H1 (cell line): ENCODE data around the gene INPP5A. TPM values are rescaled to one million over a fixed set of nuclear protein-coding genes. Genes with fewer than 3 reads are reported as not detected.

Source experiments
- CBX8 ChIP-seq: fragments of 300-800, 300-1000 bp; sonication (generic); IDR thresholded peaks from 2 replicates; pipeline ENCODE4 v1.7.1; 2016; ENCODE audit warnings: low read depth, low read length, borderline replicate concordance
- CEBPB ChIP-seq: IDR thresholded peaks from 2 replicates; pipeline ENCODE4 v1.6.1; 2012; ENCODE audit warnings: low read depth, low read length
- EGR1 ChIP-seq: IDR thresholded peaks from 2 replicates; pipeline ENCODE4 v1.6.1; 2011; ENCODE audit warnings: low read depth, low read length, borderline replicate concordance
- SAP30 ChIP-seq: fragments of 300-600 bp; sonication (generic); IDR thresholded peaks from 2 replicates; pipeline ENCODE4 v1.7.1; 2012; ENCODE audit warnings: low read length, moderate library complexity, mild to moderate bottlenecking, inconsistent platforms; ENCODE audit not compliant: insufficient read depth, insufficient replicate concordance
- SIRT6 ChIP-seq: IDR thresholded peaks from one replicate; pipeline ENCODE4 v1.7.1; 2012; ENCODE audit warnings: low read length, inconsistent platforms
- TBP ChIP-seq: IDR thresholded peaks from 2 replicates; pipeline ENCODE4 v1.6.1; 2011; ENCODE audit warnings: low read depth, low read length, improper control_type of control experiment
- polyA plus RNA-seq, 7 experiments: library from polyadenylated mRNA; depleted of rRNA in 3 of 7; stranded (reverse) in 5 of 7; unstranded in 2 of 7; fragments of >200 nt in 5 of 7; fragments of 200-250 nt in 2 of 7; gene quantifications; 1 replicate in 5 of 7; 2 replicates in 1 of 7; 4 replicates in 1 of 7; pipeline versions ENCODE4 v1.2.1 to v1.2.3, GENCODE V29; 2011 to 2013; ENCODE audit warnings: missing spikeins in 2 of 7, mixed read lengths in 2 of 7
- total RNA-seq: library from RNA; stranded (reverse); fragmentation: NEBNext Ultra II Directional; extraction: Animal tissue kit (Norgen Biotek cat#: 25700); gene quantifications from 2 replicates; pipeline ENCODE4 v1.2.1, GENCODE V29; 2021
- TF ChIP-seq, protein P1 (sequence below): fragments of 300-600 bp; sonication (generic); IDR thresholded peaks from 2 replicates; pipeline ENCODE4 v1.7.1; 2012; ENCODE audit warnings: low read length, moderate library complexity, mild to moderate bottlenecking, inconsistent platforms; ENCODE audit not compliant: insufficient replicate concordance

Gene INPP5A
- total and polyA plus RNA-seq, 2 of the 8 experiments (the other 6 are each of a cell fraction or from before 2014, with no cell fraction given) = 19.7 to 27.5 TPM

DNA sequence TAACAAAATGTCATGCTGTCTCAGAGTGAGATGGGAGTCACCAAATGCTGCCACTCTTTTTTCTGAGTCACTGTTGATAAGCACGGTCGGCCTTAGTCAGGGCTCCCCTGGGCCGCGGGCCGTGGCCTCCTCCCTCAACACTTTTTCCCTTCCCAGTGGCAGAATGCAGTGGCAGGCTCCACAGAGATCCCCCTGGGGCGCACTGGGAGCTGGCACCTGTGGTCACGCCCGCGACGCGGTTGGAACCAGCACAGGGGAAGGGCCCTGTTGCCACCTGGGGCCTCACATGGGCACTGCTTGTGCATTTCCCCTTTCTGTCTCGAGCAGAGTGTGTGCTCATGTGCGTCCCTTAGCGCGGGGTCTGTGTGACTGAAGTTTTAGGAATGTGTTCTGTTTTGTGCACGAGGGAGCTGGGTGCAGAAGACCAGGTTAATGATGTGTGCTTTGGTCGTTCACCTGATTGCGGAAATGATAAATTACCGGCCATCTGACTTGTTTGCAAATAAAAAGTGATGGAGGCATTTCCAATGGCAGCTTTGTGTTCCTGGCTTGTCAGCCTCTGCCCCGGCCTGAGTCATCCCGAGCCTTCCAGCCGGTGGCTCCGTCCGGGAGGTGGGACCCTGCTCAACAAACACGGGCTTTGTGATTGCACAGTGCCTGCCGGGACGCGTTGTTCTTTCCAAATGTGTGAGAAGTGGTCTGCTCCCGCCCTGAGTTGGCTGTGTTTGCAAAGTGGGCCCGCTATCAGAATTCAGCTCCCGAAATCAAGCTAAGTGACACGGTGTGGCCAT lies 147.7 kb downstream of the INPP5A start (continued):
- no peak for TF ChIP-seq CEBPB
- TF ChIP-seq, protein P1, sequence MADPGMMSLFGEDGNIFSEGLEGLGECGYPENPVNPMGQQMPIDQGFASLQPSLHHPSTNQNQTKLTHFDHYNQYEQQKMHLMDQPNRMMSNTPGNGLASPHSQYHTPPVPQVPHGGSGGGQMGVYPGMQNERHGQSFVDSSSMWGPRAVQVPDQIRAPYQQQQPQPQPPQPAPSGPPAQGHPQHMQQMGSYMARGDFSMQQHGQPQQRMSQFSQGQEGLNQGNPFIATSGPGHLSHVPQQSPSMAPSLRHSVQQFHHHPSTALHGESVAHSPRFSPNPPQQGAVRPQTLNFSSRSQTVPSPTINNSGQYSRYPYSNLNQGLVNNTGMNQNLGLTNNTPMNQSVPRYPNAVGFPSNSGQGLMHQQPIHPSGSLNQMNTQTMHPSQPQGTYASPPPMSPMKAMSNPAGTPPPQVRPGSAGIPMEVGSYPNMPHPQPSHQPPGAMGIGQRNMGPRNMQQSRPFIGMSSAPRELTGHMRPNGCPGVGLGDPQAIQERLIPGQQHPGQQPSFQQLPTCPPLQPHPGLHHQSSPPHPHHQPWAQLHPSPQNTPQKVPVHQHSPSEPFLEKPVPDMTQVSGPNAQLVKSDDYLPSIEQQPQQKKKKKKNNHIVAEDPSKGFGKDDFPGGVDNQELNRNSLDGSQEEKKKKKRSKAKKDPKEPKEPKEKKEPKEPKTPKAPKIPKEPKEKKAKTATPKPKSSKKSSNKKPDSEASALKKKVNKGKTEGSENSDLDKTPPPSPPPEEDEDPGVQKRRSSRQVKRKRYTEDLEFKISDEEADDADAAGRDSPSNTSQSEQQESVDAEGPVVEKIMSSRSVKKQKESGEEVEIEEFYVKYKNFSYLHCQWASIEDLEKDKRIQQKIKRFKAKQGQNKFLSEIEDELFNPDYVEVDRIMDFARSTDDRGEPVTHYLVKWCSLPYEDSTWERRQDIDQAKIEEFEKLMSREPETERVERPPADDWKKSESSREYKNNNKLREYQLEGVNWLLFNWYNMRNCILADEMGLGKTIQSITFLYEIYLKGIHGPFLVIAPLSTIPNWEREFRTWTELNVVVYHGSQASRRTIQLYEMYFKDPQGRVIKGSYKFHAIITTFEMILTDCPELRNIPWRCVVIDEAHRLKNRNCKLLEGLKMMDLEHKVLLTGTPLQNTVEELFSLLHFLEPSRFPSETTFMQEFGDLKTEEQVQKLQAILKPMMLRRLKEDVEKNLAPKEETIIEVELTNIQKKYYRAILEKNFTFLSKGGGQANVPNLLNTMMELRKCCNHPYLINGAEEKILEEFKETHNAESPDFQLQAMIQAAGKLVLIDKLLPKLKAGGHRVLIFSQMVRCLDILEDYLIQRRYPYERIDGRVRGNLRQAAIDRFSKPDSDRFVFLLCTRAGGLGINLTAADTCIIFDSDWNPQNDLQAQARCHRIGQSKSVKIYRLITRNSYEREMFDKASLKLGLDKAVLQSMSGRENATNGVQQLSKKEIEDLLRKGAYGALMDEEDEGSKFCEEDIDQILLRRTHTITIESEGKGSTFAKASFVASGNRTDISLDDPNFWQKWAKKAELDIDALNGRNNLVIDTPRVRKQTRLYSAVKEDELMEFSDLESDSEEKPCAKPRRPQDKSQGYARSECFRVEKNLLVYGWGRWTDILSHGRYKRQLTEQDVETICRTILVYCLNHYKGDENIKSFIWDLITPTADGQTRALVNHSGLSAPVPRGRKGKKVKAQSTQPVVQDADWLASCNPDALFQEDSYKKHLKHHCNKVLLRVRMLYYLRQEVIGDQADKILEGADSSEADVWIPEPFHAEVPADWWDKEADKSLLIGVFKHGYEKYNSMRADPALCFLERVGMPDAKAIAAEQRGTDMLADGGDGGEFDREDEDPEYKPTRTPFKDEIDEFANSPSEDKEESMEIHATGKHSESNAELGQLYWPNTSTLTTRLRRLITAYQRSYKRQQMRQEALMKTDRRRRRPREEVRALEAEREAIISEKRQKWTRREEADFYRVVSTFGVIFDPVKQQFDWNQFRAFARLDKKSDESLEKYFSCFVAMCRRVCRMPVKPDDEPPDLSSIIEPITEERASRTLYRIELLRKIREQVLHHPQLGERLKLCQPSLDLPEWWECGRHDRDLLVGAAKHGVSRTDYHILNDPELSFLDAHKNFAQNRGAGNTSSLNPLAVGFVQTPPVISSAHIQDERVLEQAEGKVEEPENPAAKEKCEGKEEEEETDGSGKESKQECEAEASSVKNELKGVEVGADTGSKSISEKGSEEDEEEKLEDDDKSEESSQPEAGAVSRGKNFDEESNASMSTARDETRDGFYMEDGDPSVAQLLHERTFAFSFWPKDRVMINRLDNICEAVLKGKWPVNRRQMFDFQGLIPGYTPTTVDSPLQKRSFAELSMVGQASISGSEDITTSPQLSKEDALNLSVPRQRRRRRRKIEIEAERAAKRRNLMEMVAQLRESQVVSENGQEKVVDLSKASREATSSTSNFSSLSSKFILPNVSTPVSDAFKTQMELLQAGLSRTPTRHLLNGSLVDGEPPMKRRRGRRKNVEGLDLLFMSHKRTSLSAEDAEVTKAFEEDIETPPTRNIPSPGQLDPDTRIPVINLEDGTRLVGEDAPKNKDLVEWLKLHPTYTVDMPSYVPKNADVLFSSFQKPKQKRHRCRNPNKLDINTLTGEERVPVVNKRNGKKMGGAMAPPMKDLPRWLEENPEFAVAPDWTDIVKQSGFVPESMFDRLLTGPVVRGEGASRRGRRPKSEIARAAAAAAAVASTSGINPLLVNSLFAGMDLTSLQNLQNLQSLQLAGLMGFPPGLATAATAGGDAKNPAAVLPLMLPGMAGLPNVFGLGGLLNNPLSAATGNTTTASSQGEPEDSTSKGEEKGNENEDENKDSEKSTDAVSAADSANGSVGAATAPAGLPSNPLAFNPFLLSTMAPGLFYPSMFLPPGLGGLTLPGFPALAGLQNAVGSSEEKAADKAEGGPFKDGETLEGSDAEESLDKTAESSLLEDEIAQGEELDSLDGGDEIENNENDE = no peak
- TF ChIP-seq SIRT6 = no peak
- TF ChIP-seq EGR1 = no peak
- TF ChIP-seq CBX8 = no peak
- no peak for TF ChIP-seq SAP30
- TF ChIP-seq TBP = no peak
